GM19099 (cell line): ENCODE measurements around the gene EPB41L1.

Source experiments
- POLR2A ChIP-seq: IDR thresholded peaks from 3 replicates; pipeline ENCODE4 v1.6.1; 2011; ENCODE audit warnings: low read depth; ENCODE audit not compliant: insufficient read length; ENCODE audit errors: extremely low read depth

Gene EPB41L1

GRCh38 chr20:36214684-36215256, 60.2 kb downstream of the EPB41L1 start:
- no peak for TF ChIP-seq POLR2A

GRCh38 chr20:36215778-36216177, 61.2 kb downstream of the EPB41L1 start:
- TF ChIP-seq POLR2A: no peak

GRCh38 chr20:36216314-36217025, 61.9 kb downstream of the EPB41L1 start:
- no peak for TF ChIP-seq POLR2A

GRCh38 chr20:36217226-36217625, 62.7 kb downstream of the EPB41L1 start:
- TF ChIP-seq POLR2A: no peak

- TF ChIP-seq POLR2A: no peak
Measured at GRCh38 chr20:36218380-36219064, 64.0 kb downstream of the EPB41L1 start.

- no peak for TF ChIP-seq POLR2A
Measured at GRCh38 chr20:36219671-36220220, 65.2 kb downstream of the EPB41L1 start.

GRCh38 chr20:36225666-36226065, 71.1 kb downstream of the EPB41L1 start:
- TF ChIP-seq POLR2A: no peak

GRCh38 chr20:36228770-36229169, 74.2 kb downstream of the EPB41L1 start:
- no peak for TF ChIP-seq POLR2A

GRCh38 chr20:36230019-36230418, 75.5 kb downstream of the EPB41L1 start:
- TF ChIP-seq POLR2A: no peak

GRCh38 chr20:36231331-36231730, 76.8 kb downstream of the EPB41L1 start:
- TF ChIP-seq POLR2A: no peak

GRCh38 chr20:36234771-36235320, 80.3 kb downstream of the EPB41L1 start:
- no peak for TF ChIP-seq POLR2A

- TF ChIP-seq POLR2A: peak; percentile 86
Measured at GRCh38 chr20:36235892-36236785, 81.6 kb downstream of the EPB41L1 start, which contains the start of gene AAR2. AAR2 (plus strand) TSS chr20:36236478; CDS start chr20:36239869, 3,391 bp downstream.

GRCh38 chr20:36236786-36237121, 82.2 kb downstream of the EPB41L1 start:
- TF ChIP-seq POLR2A: no peak

- TF ChIP-seq POLR2A: no peak
Measured at GRCh38 chr20:36237477-36237876, 82.9 kb downstream of the EPB41L1 start.
